ENCODE data around the gene FPR3. TPM values are rescaled to one million over a fixed set of nuclear protein-coding genes. Genes with fewer than 3 reads are reported as not detected.

The FPR3 gene
- 10 to 100 TPM in 5 of 7 donors, 1 to 10 TPM in 2; 3.4 to 19.7 (median 13.5) TPM for total RNA-seq
- polyA plus RNA-seq = 1 to 10 TPM; 3.9 to 5.4 (median 3.9) TPM
- long read RNA-seq, donor 1 = 0 reads
- long read RNA-seq, donor 2 = 0 reads

GRCh38 chr19:51794885-51795490 is at the start of gene FPR3:
FPR3 (plus strand) TSS chr19:51795157; CDS start chr19:51823749, 28,592 bp downstream.
- Histone ChIP-seq H3K9me3 (peaks cover 0 to 25% (median 5%) of the 10 kb centered on the region in 8 donors), H3K4me3 (peak within 1 kb of the TSS in 2 of 8 donors; percentile 6 to 52), H3K27me3 (replicated peaks in 1 of 7) (peaks cover 0 to 6% (median 0%) of the 10 kb centered on the region in 7 donors), H3K4me1 (peaks cover 3 to 45% (median 13%) of the 10 kb centered on the region in 6 donors), H3K27ac (peak within 1 kb of the TSS in 5 of 8 donors; percentile 28 to 85 (median 52)), H3K36me3 (no peaks in the 10 kb centered on the region)
- TF ChIP-seq POLR2AphosphoS5 (IDR thresholded peaks at IDR 0.05) = no peak
- TF ChIP-seq, protein P1, sequence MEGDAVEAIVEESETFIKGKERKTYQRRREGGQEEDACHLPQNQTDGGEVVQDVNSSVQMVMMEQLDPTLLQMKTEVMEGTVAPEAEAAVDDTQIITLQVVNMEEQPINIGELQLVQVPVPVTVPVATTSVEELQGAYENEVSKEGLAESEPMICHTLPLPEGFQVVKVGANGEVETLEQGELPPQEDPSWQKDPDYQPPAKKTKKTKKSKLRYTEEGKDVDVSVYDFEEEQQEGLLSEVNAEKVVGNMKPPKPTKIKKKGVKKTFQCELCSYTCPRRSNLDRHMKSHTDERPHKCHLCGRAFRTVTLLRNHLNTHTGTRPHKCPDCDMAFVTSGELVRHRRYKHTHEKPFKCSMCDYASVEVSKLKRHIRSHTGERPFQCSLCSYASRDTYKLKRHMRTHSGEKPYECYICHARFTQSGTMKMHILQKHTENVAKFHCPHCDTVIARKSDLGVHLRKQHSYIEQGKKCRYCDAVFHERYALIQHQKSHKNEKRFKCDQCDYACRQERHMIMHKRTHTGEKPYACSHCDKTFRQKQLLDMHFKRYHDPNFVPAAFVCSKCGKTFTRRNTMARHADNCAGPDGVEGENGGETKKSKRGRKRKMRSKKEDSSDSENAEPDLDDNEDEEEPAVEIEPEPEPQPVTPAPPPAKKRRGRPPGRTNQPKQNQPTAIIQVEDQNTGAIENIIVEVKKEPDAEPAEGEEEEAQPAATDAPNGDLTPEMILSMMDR (IDR thresholded peaks at IDR 0.05 in 8 of 11, conservative IDR thresholded peaks at IDR 0.05 in 3 of 11) = no peak
- no peak for TF ChIP-seq POLR2A (IDR thresholded peaks at IDR 0.05)
- DNase-seq = no peak
- intact Hi-C loops (cut with DNase I; ENCODE audit: low total_unique reads) = no loop called here
- 52 to 65% (median 64%) methylated on average over 2 of the region's 2 CpGs for WGBS, 5 donors

GRCh38 chr19:51746731-51747130 is 48.2 kb upstream of the FPR3 start:
- no peak for DNase-seq
- TF ChIP-seq POLR2A (IDR thresholded peaks at IDR 0.05) = no peak
- TF ChIP-seq, protein P1 (IDR thresholded peaks at IDR 0.05 in 8 of 11, conservative IDR thresholded peaks at IDR 0.05 in 3 of 11) = no peak
- no peak for TF ChIP-seq POLR2AphosphoS5 (IDR thresholded peaks at IDR 0.05)
- 74 to 86% (median 78%) methylated on average over 7 of the region's 7 CpGs for WGBS, 5 donors
- Histone ChIP-seq H3K36me3 (peaks cover 0 to 78% (median 3%) of the 10 kb centered on the region in 6 donors), H3K4me3 (no peak overlapping the region), H3K4me1 (peaks cover 0 to 31% (median 0%) of the 10 kb centered on the region in 6 donors), H3K27me3 (replicated peaks in 1 of 7) (peaks cover 0 to 6% (median 0%) of the 10 kb centered on the region in 7 donors), H3K27ac (peak overlapping the region in 3 of 8 donors; percentile 30 to 94 (median 91)), H3K9me3 (no peaks in the 10 kb centered on the region)
- intact Hi-C loops (cut with DNase I; ENCODE audit: low total_unique reads) = no loop called here

- Histone ChIP-seq H3K27ac (peak overlapping the region in 7 of 8 donors; percentile 74 to 94 (median 85)), H3K4me1 (peaks cover 0 to 33% (median 0%) of the 10 kb centered on the region in 6 donors), H3K9me3 (peaks cover 0 to 3% (median 0%) of the 10 kb centered on the region in 8 donors), H3K27me3 (replicated peaks in 1 of 7) (no peaks in the 10 kb centered on the region), H3K4me3 (peak overlapping the region in 6 of 8 donors; percentile 15 to 67 (median 34)), H3K36me3 (peaks cover 0 to 49% (median 3%) of the 10 kb centered on the region in 6 donors)
- TF ChIP-seq POLR2A (IDR thresholded peaks at IDR 0.05) (no peak), POLR2AphosphoS5 (IDR thresholded peaks at IDR 0.05) (no peak)
- TF ChIP-seq, protein P1 (IDR thresholded peaks at IDR 0.05 in 8 of 11, conservative IDR thresholded peaks at IDR 0.05 in 3 of 11) = no peak
- no peak for DNase-seq
- WGBS, 5 donors = 71 to 85% (median 79%) methylated on average over 4 of the region's 4 CpGs
- intact Hi-C loops (cut with DNase I; ENCODE audit: low total_unique reads) = no loop called here
Observed at GRCh38 chr19:51749979-51750378, 45.0 kb upstream of the FPR3 start.
